ENCODE measurements around the gene SEMA5A. TPM values are rescaled to one million over a fixed set of nuclear protein-coding genes. Genes with fewer than 3 reads are reported as not detected.

SEMA5A gene
- total RNA-seq, 1 donor from 2014 or later, result under 0.01 TPM

DNA sequence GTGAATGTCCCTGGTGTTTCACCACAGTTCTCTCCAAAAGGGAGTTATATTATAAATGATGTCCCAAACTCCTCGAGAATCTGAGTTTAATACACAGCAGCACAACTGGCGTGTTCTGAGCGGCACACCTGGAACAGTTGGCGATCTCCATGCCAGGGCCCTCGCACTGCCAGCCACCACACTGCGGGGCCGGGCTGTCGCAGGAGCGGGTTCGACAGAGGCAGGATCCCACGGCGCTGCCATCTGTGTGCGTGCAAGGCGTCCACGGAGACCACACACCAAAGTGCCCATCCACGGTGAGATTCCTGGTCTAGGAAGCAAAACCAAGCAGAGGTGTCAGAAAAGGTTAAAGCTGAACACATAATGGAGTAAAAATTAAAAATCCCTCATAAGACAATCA, 423.3 kb downstream of the SEMA5A start:
- DNase-seq (ENCODE audit: low read depth in 2 of 2), result no peak

DNA sequence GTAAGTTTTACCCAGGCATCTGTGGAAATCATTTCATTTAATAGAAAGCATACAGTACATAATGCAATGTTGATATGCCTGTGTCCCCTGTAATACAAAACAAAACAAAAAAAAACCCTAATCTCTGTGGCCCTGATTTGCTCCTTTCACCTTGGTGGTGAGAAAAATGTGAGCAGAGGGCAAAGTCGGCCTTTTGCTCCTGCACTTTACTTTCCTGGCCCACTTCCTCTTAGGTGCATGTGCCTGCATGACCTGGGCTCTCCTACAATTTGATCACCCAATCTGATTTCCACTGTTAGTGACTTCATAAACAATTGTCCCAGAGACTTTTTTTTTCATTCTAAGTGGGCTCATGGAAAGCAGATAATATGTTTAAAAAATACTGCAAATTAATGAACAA, 424.3 kb downstream of the SEMA5A start:
- DNase-seq (ENCODE audit: low read depth in 2 of 2), result no peak

DNA sequence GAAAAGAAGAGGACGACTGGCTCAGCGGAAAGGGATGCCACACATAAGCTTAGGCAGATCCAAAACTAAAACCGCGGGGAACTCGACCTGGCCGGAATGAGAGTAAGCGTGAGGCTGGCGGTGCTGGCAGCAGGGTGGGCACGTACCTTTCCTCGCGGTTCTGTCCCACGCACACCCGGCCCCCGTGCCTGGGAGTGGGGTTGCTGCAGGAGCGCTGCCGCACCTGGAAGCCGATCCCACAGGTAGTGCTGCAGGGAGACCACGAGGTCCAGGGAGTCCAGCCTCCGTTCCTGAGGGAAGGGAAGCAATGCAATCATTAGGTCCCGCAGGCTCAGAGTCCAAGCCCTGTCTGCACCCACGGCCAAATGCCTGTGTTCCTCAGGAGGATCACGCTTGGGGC, 427.0 kb downstream of the SEMA5A start:
- DNase-seq (ENCODE audit: low read depth in 2 of 2), result no peak

- DNase-seq (ENCODE audit: low read depth in 2 of 2), result no peak
Measured at GRCh38 chr5:9115093-9115492, 430.8 kb downstream of the SEMA5A start.

DNA sequence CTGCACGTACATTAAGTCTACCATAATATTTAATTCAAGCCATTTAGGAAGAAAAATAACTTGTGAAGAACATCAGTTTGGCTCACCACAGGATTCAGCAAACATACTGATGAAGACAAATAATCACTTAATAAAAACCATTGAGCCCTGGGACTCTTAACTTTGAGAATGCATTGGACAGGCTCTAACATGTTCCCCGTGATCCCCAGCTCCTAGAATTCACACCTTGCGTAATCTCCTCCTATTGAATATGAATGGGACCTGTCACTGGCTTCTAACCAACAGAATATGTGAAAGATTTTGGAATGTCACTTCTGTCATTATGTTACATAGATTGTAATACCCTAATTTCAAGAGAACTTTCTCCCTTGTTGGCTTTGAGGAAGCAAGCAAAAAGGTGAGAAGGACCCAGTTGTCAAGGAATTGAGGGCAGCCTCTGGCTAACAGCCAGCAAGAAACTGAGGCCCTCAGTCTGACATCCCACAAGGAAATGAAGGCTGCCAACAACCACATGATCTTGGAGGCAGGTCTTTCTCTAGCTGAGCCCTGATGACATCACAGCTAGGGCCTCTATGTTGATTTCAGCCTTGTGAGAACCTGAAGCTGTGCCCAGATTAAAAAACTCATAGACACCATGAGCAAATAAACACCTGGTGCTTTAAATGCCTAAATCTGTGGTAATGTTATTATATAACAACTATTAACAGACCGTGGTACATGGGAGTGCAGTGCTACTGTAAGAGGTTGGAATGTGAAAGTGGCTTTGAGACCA, 433.2 kb downstream of the SEMA5A start:
- DNase-seq (ENCODE audit: low read depth in 2 of 2), result no peak

DNA sequence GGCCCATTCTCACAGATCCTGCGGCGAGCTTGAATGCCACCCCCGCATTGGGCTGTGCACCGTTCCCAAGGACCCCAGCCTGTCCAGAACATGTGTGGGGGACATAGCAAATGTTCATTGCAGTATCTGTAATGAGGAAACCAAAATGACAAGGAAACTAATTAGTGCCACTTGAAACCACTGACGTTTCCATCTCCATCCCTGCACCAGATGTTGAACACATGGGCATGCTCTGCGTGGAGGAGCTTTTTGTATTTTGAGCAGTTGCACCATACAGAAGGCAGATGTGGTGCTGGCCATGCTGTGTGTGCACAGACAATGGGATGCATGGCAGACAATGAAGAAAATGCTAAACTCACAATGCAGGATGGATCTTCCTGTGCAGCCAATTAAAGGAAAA, 437.7 kb downstream of the SEMA5A start:
- no peak for DNase-seq (ENCODE audit: low read depth in 2 of 2)

DNA sequence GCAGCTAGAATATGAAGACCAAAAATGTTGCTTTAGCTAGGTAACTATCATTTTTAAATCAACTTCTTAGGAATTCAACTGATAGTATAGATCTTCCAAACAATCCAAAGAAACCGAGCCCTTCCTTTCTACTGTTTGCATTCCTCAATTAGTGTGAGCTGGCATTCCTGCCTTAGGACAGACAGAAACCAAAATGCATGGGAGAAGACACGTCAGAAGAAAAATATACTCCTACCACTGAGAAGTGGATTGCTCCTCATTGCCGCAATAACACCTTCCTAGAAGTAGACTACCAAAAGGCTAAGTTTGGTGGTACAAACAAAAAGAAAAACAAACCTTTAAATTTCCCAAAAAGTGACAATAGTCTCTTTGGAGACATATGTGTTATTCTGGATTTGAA, 440.0 kb downstream of the SEMA5A start:
- DNase-seq (ENCODE audit: low read depth in 2 of 2), result no peak

DNA sequence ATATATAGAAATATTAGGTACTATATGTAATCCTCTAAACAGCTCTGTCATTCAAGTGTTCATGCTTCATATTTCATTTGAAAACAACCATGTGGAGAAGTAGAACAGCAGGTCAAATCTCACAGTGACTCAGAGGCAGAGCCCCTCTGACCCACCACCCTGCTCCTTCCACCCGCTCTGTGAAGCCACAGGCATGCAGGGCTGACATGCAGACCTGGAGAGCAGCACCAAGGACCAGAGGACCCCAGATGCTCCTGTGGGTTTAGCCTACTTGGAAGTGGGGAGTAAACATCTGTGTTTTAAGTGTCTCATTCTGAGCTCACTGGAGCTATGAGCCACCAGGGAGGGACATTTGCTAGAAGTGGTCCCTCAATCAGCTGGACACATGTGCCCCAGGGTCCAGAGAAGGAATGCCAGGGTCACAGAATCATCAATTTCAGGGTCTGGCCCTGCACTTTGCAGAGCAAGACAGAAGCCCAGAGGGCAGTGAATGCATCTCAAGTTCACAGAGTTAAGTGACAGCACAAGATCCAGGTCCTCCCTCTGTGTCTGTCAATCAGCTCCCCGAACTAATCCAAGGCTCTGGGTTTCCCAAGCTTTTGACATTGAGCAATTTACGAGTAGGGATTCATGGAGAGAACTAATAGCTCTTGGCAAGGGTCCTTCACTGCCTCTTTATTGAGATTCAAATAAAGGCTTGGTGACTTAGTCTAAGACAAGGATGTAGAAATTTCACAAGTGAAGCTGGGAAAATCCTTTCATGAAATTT, 441.1 kb downstream of the SEMA5A start:
- DNase-seq (ENCODE audit: low read depth in 2 of 2), result no peak

DNA sequence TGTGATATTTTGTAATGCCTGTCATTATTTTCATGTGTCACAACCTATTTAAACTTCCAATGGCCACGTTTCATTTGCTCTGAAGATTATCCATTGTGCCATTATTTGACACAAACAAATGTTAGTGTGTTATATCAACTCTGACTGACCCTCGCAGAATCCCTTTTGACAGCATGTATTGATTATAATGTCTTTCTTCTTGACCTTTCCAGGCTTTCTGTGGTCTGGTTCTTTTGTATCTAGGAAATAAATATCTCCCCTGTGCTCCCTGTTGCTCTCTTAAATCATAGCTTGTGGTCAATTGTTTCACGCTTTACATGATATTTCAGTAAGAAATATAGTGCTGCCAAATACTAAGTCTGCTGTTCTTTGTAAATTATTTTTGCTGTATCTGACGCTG, 442.6 kb downstream of the SEMA5A start:
- no peak for DNase-seq (ENCODE audit: low read depth in 2 of 2)

- DNase-seq (ENCODE audit: low read depth in 2 of 2), result no peak
Measured at GRCh38 chr5:9099689-9100088, 446.2 kb downstream of the SEMA5A start.

GRCh38 chr5:9098990-9099389, 446.9 kb downstream of the SEMA5A start:
- DNase-seq (ENCODE audit: low read depth in 2 of 2), result no peak

- no peak for DNase-seq (ENCODE audit: low read depth in 2 of 2)
Measured at GRCh38 chr5:9094582-9094981, 451.3 kb downstream of the SEMA5A start.

DNA sequence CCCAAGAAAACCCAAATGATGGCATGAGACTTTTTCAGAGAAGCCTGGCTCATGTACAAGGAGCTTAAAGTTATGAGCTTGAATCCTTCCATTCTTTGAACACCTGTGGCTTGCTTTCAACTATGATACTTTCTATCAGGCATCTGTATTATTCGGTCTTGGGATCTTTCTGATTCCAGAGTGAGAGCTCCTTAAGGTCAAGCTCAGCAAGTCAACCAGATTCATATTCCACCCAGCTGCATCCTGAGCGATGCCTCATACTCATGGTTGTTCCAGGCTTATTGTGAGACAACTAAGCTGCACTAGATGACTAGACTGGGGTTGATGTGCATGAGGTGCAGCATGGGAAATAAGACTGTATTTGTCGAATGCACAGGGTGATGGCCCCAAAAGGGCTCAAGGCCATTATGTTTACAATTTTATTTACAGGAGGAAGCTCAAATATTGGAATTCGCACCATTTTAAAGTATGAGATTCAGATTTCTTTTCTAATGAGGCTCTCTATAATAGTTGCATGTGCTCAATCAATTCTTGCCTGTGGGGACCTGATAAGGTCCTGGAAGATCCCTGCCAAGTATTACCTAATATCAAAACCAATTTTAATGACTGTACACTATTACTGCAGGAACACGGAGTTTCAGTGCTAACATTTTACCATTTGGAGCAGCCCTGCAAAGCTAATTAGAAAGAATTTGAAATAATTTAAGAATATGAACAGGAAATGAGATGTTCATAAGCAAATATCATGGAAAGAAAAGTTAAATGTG, 453.8 kb downstream of the SEMA5A start:
- DNase-seq (ENCODE audit: low read depth in 2 of 2), result no peak

- no peak for DNase-seq (ENCODE audit: low read depth in 2 of 2)
Measured at GRCh38 chr5:9090381-9091026, 455.4 kb downstream of the SEMA5A start.

- DNase-seq (ENCODE audit: low read depth in 2 of 2), result no peak
Measured at GRCh38 chr5:9089893-9090292, 456.0 kb downstream of the SEMA5A start.

DNA sequence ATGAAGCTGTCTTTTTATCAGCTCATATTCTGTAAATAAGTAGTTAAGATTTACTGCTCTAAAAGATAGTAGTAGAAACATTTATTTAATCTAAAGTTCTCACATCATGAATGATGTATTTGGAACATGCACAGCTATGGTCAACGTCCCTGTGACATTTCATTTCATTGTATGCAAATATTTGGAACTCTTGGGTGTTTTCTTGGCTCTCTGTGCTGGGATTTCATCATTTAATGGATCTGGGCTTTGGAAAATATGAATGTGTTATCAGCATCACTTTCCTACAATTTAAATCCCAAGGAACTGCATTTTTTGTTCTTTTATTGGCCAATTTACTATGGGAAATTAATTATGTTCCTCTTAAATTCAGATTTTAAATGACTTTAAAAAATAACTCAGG, 462.9 kb downstream of the SEMA5A start:
- DNase-seq (ENCODE audit: low read depth in 2 of 2), result no peak

DNA sequence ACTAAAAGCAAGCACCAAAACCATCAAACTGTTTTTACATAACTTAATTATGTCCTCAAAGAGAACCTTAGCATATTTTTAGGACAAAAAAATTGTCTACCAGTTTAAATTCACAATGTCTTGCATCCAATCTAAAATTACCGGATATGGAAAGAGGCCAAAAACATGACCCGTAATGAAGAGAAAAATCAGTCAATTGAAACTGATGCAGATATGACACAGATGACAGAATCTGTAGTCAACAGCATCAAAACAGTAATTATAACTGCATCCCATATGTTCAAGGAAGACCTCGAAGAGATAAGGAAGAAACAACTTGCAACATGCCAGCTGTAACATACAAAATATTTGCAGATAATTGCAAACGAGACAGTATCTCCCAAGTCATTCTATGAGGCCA, 473.2 kb downstream of the SEMA5A start:
- DNase-seq (ENCODE audit: low read depth in 2 of 2), result no peak

GRCh38 chr5:9071524-9071923, 474.4 kb downstream of the SEMA5A start:
- DNase-seq (ENCODE audit: low read depth in 2 of 2), result no peak

DNA sequence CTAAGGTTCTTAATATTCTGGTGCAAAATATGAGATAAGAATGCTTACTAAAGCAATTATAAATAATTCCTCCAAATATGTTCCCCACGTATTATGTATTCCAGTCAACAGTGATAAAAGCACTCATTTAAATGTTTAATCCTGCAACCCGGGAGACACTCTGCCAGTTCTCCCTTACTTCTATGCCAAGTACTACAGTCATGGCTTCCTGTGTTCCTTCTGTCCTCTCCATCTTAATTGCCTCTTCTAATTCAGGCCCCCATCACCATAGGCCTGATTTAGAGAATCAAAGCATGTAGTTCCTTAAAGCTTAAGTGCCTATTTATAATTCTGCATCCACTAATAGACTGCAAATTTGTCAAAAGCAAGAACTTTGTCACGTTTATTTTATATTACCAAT, 474.8 kb downstream of the SEMA5A start:
- DNase-seq (ENCODE audit: low read depth in 2 of 2), result no peak

GRCh38 chr5:9069650-9070049, 476.2 kb downstream of the SEMA5A start:
- no peak for DNase-seq (ENCODE audit: low read depth in 2 of 2)

GRCh38 chr5:9067154-9067553, 478.7 kb downstream of the SEMA5A start:
- DNase-seq (ENCODE audit: low read depth in 2 of 2), result no peak

DNA sequence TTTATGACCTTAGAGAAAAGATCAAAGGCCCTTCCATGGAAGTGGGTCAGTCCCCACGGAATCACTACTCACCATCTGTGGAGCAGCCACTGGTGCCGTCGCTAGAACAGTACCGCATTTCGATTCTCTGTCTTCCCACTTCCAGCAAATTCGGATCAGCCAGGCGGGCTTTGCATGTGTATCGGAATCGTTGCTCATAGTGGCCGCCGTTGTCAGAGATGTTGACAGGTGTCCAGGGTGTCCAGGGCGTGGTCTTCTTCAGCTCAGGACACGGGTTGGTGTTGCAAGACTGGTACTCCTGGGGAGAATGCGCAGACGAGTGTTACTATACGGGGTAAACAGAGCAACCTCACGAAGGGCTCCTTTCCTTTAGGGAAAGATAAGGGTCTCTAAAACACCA, 479.5 kb downstream of the SEMA5A start:
- no peak for DNase-seq (ENCODE audit: low read depth in 2 of 2)
